H1 (cell line): ENCODE measurements around the gene ATG4C.

ENCODE experiments used
- CHD7 ChIP-seq: fragments of 300-600 bp; sonication (generic); IDR thresholded peaks from 2 replicates; pipeline ENCODE4 v1.7.1; 2012; ENCODE audit warnings: low read length, moderate library complexity, mild to moderate bottlenecking, inconsistent platforms; ENCODE audit not compliant: insufficient replicate concordance
- CREB1 ChIP-seq: IDR thresholded peaks from 2 replicates; pipeline ENCODE4 v1.6.1; 2012; ENCODE audit warnings: inconsistent platforms
- CTCF ChIP-seq, 3 experiments: IDR thresholded peaks; 1 replicate in 2 of 3; 2 replicates in 1 of 3; pipeline versions ENCODE4 v1.5.1 to v1.6.1; 2011; ENCODE audit warnings: low read length in 3 of 3, mild to moderate bottlenecking in 3 of 3, inconsistent platforms in 2 of 3, low read depth in 1 of 3, moderate library complexity in 1 of 3; ENCODE audit not compliant: insufficient read depth in 1 of 3; ENCODE audit errors: control extremely low read depth in 1 of 3
- EP300 ChIP-seq, 2 experiments: IDR thresholded peaks; 1 replicate in 1 of 2; 2 replicates in 1 of 2; pipeline ENCODE4 v1.6.1; 2011 to 2012; ENCODE audit warnings: low read depth in 2 of 2, low read length in 2 of 2, mild to moderate bottlenecking in 2 of 2, borderline replicate concordance in 1 of 2, inconsistent platforms in 1 of 2, moderate library complexity in 1 of 2
- GABPA ChIP-seq: IDR thresholded peaks from 2 replicates; pipeline ENCODE4 v1.6.1; 2011; ENCODE audit warnings: mild to moderate bottlenecking, low read length, moderate library complexity, borderline replicate concordance; ENCODE audit not compliant: insufficient read depth
- HDAC6 ChIP-seq: IDR thresholded peaks from one replicate; pipeline ENCODE4 v1.7.1; 2012; ENCODE audit warnings: low read depth, mild to moderate bottlenecking, inconsistent platforms, low read length, moderate library complexity
- POLR2A ChIP-seq, 2 experiments: IDR thresholded peaks; 1 replicate in 1 of 2; 2 replicates in 1 of 2; pipeline ENCODE4 v1.6.1; 2011; ENCODE audit warnings: low read depth in 2 of 2, low read length in 2 of 2, mild to moderate bottlenecking in 2 of 2; ENCODE audit errors: control extremely low read depth in 1 of 2
- SP1 ChIP-seq: IDR thresholded peaks from 2 replicates; pipeline ENCODE4 v1.6.1; 2011; ENCODE audit warnings: low read depth, low read length

GRCh38 chr1:62905872-62906271 is 121.9 kb downstream of the ATG4C start:
- no peak for TF ChIP-seq CTCF (IDR thresholded peaks at IDR 0.05; ENCODE audit: control extremely low read depth in 1 of 3, insufficient read depth in 1 of 3, low read depth in 1 of 3, low read length in 3 of 3)
- no peak for TF ChIP-seq POLR2A (IDR thresholded peaks at IDR 0.05; ENCODE audit: control extremely low read depth in 1 of 2, low read depth in 2 of 2, low read length in 2 of 2)
- no peak for TF ChIP-seq CREB1
- TF ChIP-seq HDAC6 = no peak
- no peak for TF ChIP-seq SP1
- no peak for TF ChIP-seq CHD7
- TF ChIP-seq GABPA = no peak
- no peak for TF ChIP-seq EP300 (IDR thresholded peaks at IDR 0.05; ENCODE audit: borderline replicate concordance in 1 of 2, low read depth in 2 of 2, low read length in 2 of 2)
